GM12878 (cell line): ENCODE results near the gene DAB2IP.

Experiments
- CTCF ChIP-seq, 3 experiments: IDR thresholded peaks in 2 of 3; conservative IDR thresholded peaks in 1 of 3; 2 replicates each; pipeline ENCODE4 v1.5.1; 2011; ENCODE audit warnings: low read depth in 3 of 3, low read length in 3 of 3, mild to moderate bottlenecking in 3 of 3, control low read depth in 2 of 3, moderate library complexity in 2 of 3, inconsistent platforms in 1 of 3, mixed read lengths in 1 of 3; ENCODE audit not compliant: control insufficient read depth in 2 of 3, insufficient read depth in 1 of 3; ENCODE audit errors: extremely low read depth in 1 of 3
- POLR2AphosphoS5 ChIP-seq: IDR thresholded peaks from 2 replicates; pipeline ENCODE4 v1.6.1; 2011; ENCODE audit warnings: mild to moderate bottlenecking, low read length, inconsistent platforms
- RFX5 ChIP-seq: IDR thresholded peaks from 2 replicates; pipeline ENCODE4 v1.6.1; 2011; ENCODE audit warnings: low read depth, low read length, improper control_type of control experiment
- YY1 ChIP-seq: IDR thresholded peaks from 2 replicates; pipeline ENCODE4 v1.6.1; 2011; ENCODE audit warnings: low read depth, mild to moderate bottlenecking, low read length

GRCh38 chr9:121685146-121685794, 33.8 kb downstream of the DAB2IP start:
- no peak for TF ChIP-seq CTCF (IDR thresholded peaks at IDR 0.05 in 2 of 3, conservative IDR thresholded peaks at IDR 0.05 in 1 of 3; ENCODE audit: control insufficient read depth in 2 of 3, extremely low read depth in 1 of 3, insufficient read depth in 1 of 3, low read depth in 3 of 3, low read length in 3 of 3)
- no peak for TF ChIP-seq YY1
- no peak for TF ChIP-seq RFX5
- no peak for TF ChIP-seq POLR2AphosphoS5
